T-helper 1 cell treated with Interleukin-12 subunit alpha and Interleukin-12 subunit beta and Interleukin-4 antibody, amounts not matched to agents 30 μg/mL and 1 μg/mL, for 36 hours (primary cell): Measurements from ENCODE around the gene C3.
"Not testable (repeated sequence)": the region's sequence is repeated elsewhere in the genome, so short reads cannot be mapped to it uniquely, and the experiment has no call there.

Source experiments
- H3K27ac Mint-ChIP-seq: one replicate; pipeline ENCODE4 v1.8.0; 2021; ENCODE audit warnings: mild to moderate bottlenecking, mixed read lengths
- H3K27me3 Mint-ChIP-seq: one replicate; pipeline ENCODE4 v1.8.0; 2021; ENCODE audit warnings: low read depth, mixed read lengths
- H3K36me3 Mint-ChIP-seq: one replicate; pipeline ENCODE4 v1.8.0; 2021; ENCODE audit warnings: low read depth, mixed read lengths
- H3K4me1 Mint-ChIP-seq: one replicate; pipeline ENCODE4 v1.8.0; 2021; ENCODE audit warnings: low read depth, mixed read lengths
- H3K4me3 Mint-ChIP-seq: one replicate; pipeline ENCODE4 v1.8.0; 2021; ENCODE audit warnings: mild to moderate bottlenecking, moderate library complexity, mixed read lengths
- H3K9me3 Mint-ChIP-seq: one replicate; pipeline ENCODE4 v1.8.0; 2021; ENCODE audit warnings: mixed read lengths

Gene C3

GRCh38 chr19:6644796-6645195 lies 75.7 kb downstream of the C3 start:
- Mint-ChIP-seq H3K9me3 (peaks cover 6% of the 10 kb centered on the region), H3K4me1 (peaks cover 35% of the 10 kb centered on the region), H3K27me3 (peaks cover 17% of the 10 kb centered on the region), H3K27ac (no peak overlapping the region), H3K36me3 (peaks cover 6% of the 10 kb centered on the region), H3K4me3 (no peak overlapping the region)

GRCh38 chr19:6640333-6640732 lies 80.1 kb downstream of the C3 start:
- peaks cover 34% of the 10 kb centered on the region for H3K4me1 Mint-ChIP-seq
- not testable (repeated sequence) for H3K36me3 Mint-ChIP-seq, H3K27me3 Mint-ChIP-seq, H3K4me3 Mint-ChIP-seq, H3K9me3 Mint-ChIP-seq, H3K27ac Mint-ChIP-seq

DNA sequence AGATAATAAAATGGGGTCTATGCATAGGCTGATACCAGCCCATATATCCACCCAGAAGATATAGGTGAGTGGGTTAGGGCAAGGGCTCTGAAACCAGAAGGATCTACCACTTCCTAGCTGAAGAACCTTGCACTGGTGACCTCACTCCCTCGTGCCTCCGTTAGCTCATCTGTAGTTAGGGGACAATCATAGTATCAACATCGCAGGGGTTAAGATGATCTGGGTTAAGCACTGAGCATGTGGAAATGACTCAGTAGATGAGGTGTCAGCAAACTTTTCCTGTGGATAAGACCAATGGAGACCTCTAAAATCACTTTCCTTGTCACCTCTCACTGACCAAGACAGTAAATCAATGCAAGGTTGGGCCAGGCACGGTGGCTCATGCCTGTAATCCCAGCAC lies 81.0 kb downstream of the C3 start:
- Mint-ChIP-seq H3K27me3 (peaks cover 3% of the 10 kb centered on the region), H3K4me3 (no peak overlapping the region), H3K36me3 (no peaks in the 10 kb centered on the region), H3K9me3 (peaks cover 1% of the 10 kb centered on the region), H3K27ac (no peak overlapping the region), H3K4me1 (peaks cover 34% of the 10 kb centered on the region)

DNA sequence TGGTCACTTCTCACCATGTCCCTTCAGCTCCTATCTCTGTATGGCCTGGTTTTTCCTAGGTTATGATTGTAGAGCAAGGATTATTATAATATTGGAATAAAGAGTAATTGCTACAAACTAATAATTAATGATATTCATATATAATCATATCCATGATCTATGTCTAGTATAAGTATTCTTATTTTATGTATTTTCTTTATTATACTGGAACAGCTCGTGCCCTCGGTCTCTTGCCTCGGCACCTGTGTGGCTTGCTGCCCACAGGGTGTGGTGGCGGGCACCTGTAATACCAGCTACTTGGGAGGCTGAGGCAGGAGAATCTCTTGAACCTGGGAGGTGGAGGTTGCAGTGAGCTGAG lies 87.0 kb downstream of the C3 start:
- peaks cover 27% of the 10 kb centered on the region for H3K4me1 Mint-ChIP-seq
- not testable (repeated sequence) for H3K4me3 Mint-ChIP-seq, H3K27me3 Mint-ChIP-seq, H3K36me3 Mint-ChIP-seq, H3K9me3 Mint-ChIP-seq, H3K27ac Mint-ChIP-seq

DNA sequence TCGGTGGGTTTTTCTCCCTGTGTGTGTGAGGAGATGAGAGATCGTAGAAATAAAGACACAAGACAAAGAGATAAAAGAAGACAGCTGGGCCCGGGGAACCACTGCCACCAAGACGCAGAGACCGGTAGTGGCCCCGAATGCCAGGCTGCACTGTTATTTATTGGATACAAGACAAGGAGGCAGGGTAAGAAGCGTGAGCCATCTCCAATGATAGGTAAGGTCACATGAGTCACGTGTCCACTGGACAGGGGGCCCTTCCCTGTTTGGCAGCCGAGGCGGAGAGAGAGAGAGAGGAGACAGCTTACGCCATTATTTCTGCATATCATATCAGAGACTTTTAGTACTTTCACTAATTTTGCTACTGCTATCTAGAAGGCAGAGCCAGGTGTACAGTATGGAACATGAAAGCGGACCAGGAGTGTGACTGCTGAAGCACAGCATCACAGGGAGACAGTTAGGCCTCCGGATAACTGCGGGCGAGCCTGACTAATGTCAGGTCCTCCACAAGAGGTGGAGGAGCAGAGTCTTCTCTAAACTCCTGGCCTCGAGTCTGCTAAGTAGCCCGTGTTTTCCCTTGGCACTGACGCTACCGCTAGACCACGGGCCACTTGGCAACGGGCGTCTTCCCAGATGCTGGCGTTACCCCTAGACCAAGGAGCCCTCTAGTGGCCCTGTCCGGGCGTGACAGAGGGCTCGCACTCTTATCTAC lies 87.5 kb downstream of the C3 start:
- not testable (repeated sequence) for H3K9me3 Mint-ChIP-seq, H3K27me3 Mint-ChIP-seq, H3K27ac Mint-ChIP-seq, H3K4me3 Mint-ChIP-seq, H3K36me3 Mint-ChIP-seq
- H3K4me1 Mint-ChIP-seq, result peaks cover 23% of the 10 kb centered on the region

GRCh38 chr19:6632002-6632621 lies 88.3 kb downstream of the C3 start:
- Mint-ChIP-seq H3K27me3 (peaks cover 10% of the 10 kb centered on the region), H3K4me1 (peaks cover 23% of the 10 kb centered on the region), H3K9me3 (peaks cover 10% of the 10 kb centered on the region), H3K4me3 (no peak overlapping the region), H3K27ac (no peak overlapping the region), H3K36me3 (no peaks in the 10 kb centered on the region)
